PC-9 (cell line): ENCODE results near the gene TPM2.

Experiments used
- CTCF ChIP-seq: fragments of 200-600 bp; sonication (generic); conservative IDR thresholded peaks from 2 replicates; pipeline ENCODE4 v1.6.1; 2017; ENCODE audit warnings: mixed run types, antibody characterized with exemption, mild to moderate bottlenecking, moderate library complexity
- EZH2 ChIP-seq: fragments of 200-600 bp; sonication (generic); IDR thresholded peaks from 2 replicates; pipeline ENCODE4 v1.8.0; 2017; ENCODE audit warnings: antibody characterized with exemption, low read depth

- no peak for TF ChIP-seq EZH2
- no peak for TF ChIP-seq CTCF
These were observed 11.2 kb upstream of the TPM2 start for GRCh38 chr9:35700942-35701341.
